GM12891 (cell line): ENCODE data around the gene KIRREL2.

Experiments used
- DNase-seq: peaks from one replicate; pipeline ENCODE4 v3.0.0; 2011; ENCODE audit warnings: low spot score; ENCODE audit not compliant: insufficient read length
- FAIRE-seq: peaks from 2 replicates; lab custom pipeline; 2011; peaks lifted over from hg19 to GRCh38; lab: Jason Lieb, UNC
- PAX5 ChIP-seq: IDR thresholded peaks from 2 replicates; pipeline ENCODE4 v1.6.1; 2011; ENCODE audit warnings: low read length, moderate library complexity, mild to moderate bottlenecking; ENCODE audit not compliant: insufficient read depth, severe bottlenecking
- POLR2A ChIP-seq: IDR thresholded peaks from 2 replicates; pipeline ENCODE4 v1.6.1; 2011; ENCODE audit warnings: low read depth, low read length, control low read depth
- POLR2AphosphoS5 ChIP-seq: IDR thresholded peaks from 2 replicates; pipeline ENCODE4 v1.6.1; 2011; ENCODE audit warnings: low read depth, low read length, control low read depth
- POU2F2 ChIP-seq: IDR thresholded peaks from 2 replicates; pipeline ENCODE4 v1.6.1; 2011; ENCODE audit warnings: low read depth, mild to moderate bottlenecking, control low read depth, low read length, moderate library complexity
- SPI1 ChIP-seq: IDR thresholded peaks from 2 replicates; pipeline ENCODE4 v1.6.1; 2011; ENCODE audit warnings: low read depth, low read length, control low read depth
- TAF1 ChIP-seq: IDR thresholded peaks from 2 replicates; pipeline ENCODE4 v1.6.1; 2011; ENCODE audit warnings: low read depth, low read length, control low read depth

Gene KIRREL2

GRCh38 chr19:35845215-35846037 is 11.3 kb upstream of the KIRREL2 start:
- FAIRE-seq, result no peak
- DNase-seq, result no peak
- TF ChIP-seq TAF1 (no peak), POU2F2 (no peak), SPI1 (no peak)

GRCh38 chr19:35846038-35846668 is 10.6 kb upstream of the KIRREL2 start:
- FAIRE-seq, result no peak
- DNase-seq, result no peak
- TF ChIP-seq PAX5 (no peak), POLR2AphosphoS5 (no peak), SPI1 (no peak)

- TF ChIP-seq POU2F2, result no peak
- TF ChIP-seq POLR2AphosphoS5, result no peak
- TF ChIP-seq TAF1, result no peak
- TF ChIP-seq SPI1, result no peak
- no peak for TF ChIP-seq POLR2A
- TF ChIP-seq PAX5, result no peak
- DNase-seq, result no peak
- no peak for FAIRE-seq
These were observed 8.8 kb upstream of the KIRREL2 start for GRCh38 chr19:35847911-35848310.

- no peak for DNase-seq
- FAIRE-seq, result no peak
- no peak for TF ChIP-seq POU2F2
- TF ChIP-seq SPI1, result no peak
These were observed 8.2 kb upstream of the KIRREL2 start for GRCh38 chr19:35848486-35848885.

- TF ChIP-seq POLR2AphosphoS5, result no peak
- no peak for TF ChIP-seq PAX5
- no peak for TF ChIP-seq POU2F2
- TF ChIP-seq TAF1, result no peak
- no peak for TF ChIP-seq POLR2A
- no peak for TF ChIP-seq SPI1
- FAIRE-seq, result no peak
- no peak for DNase-seq
These were observed 7.7 kb upstream of the KIRREL2 start for GRCh38 chr19:35848919-35849505.

- TF ChIP-seq POU2F2, result no peak
- DNase-seq (no peak), FAIRE-seq (no peak)
These were observed 5.3 kb upstream of the KIRREL2 start for GRCh38 chr19:35851213-35852028.

GRCh38 chr19:35852029-35852780 is 4.5 kb upstream of the KIRREL2 start, which contains the start of gene NPHS1:
TSS of gene NPHS1 (minus strand) at chr19:35852504. CDS start at chr19:35851837, 667 bp downstream.
- no peak for TF ChIP-seq PAX5
- TF ChIP-seq POLR2A, result no peak
- no peak for TF ChIP-seq TAF1
- no peak for TF ChIP-seq POU2F2
- no peak for FAIRE-seq
- DNase-seq, result no peak

GRCh38 chr19:35853038-35853756 is 3.5 kb upstream of the KIRREL2 start:
- FAIRE-seq, result no peak
- TF ChIP-seq TAF1 (no peak), POLR2AphosphoS5 (no peak), SPI1 (no peak), POLR2A (no peak), POU2F2 (no peak), PAX5 (no peak)
- DNase-seq, result no peak
